HG02938 (cell line): ENCODE results near the gene CYTH1.
A peak's percentile ranks its signal among the peaks of the same experiment; 100 is the strongest.
"Not testable (repeated sequence)": the region's sequence is repeated elsewhere in the genome, so short reads cannot be mapped to it uniquely, and the experiment has no call there.

Experiments
- ATAC-seq: cut with Tn5 transposase; IDR thresholded peaks from one replicate; pipeline ENCODE4 v1.9.1; 2021; ENCODE audit warnings: mild to moderate bottlenecking, moderate library complexity; ENCODE audit not compliant: unreplicated experiment

Gene CYTH1

DNA sequence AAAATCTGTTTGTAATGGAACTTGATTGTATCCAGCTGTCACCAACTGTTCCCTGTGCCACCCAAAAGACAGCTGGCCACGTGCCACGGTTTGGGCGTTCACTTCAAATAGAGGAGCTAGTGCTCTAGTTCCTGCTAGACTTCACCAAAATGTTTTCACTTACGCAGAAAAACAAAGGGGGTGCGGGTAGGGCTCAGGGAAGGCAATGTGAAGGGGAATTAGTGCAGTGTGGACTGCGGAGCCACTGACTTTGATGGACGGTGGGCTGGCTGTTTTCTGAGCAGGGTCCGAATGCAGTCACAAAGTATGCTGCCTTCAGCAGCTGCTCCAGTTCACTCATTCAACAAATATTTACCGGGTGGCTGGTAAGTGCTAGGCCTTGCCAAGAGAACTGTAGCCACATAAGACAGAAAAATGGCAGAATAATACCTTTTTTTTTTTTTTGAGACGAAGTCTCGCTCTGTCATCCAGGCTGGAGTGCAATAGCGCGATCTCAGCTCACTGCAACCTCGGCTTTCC, 7.6 kb upstream of the CYTH1 start:
- no peak for ATAC-seq

GRCh38 chr17:78789149-78789662, 7.1 kb upstream of the CYTH1 start:
- no peak for ATAC-seq

DNA sequence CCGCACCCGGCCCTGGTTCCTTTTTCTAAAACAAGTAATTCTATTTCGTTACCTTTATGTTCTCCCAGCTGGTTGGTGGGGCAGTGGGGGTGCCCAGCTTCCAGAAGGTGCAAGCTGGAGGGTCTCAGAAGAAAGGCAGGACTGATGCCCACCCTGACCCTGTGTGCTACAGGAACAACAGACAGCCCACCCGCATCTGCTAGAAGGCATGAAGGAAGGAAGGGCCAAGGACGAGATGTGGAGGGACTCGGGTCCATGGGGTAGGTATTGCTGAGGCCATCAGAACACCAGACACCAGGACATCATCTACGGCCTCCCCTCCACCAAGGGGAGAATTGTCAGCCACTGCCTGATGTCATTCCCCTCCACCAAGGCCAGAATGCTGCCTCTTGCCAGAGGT, 6.4 kb upstream of the CYTH1 start:
- ATAC-seq: no peak

- no peak for ATAC-seq
Measured at GRCh38 chr17:78787444-78787843, 5.4 kb upstream of the CYTH1 start.

GRCh38 chr17:78785663-78786057, 3.6 kb upstream of the CYTH1 start:
- no peak for ATAC-seq

GRCh38 chr17:78785011-78785662, 3.1 kb upstream of the CYTH1 start:
- no peak for ATAC-seq

DNA sequence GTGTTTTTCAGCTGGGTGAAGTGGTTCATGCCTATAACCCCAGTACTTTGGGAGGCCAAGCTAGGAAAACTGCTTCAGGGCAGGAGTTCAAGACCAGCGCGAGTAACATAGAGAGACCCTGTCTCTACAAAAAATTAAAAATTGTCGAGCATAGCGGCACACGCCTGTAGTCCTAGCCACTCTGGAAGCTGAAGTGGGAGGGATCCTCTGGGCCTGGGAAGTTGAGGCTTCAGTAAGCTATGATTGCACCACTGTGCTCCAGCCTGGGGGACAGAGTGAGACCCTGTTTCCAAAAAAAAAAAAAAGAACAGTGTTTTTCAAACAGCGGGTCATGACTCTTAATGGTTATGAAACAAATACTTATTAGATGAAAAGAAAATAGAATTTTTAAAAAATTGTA, 2.3 kb upstream of the CYTH1 start:
- no peak for ATAC-seq

- no peak for ATAC-seq
Measured at GRCh38 chr17:78783711-78784324, 1.7 kb upstream of the CYTH1 start.

DNA sequence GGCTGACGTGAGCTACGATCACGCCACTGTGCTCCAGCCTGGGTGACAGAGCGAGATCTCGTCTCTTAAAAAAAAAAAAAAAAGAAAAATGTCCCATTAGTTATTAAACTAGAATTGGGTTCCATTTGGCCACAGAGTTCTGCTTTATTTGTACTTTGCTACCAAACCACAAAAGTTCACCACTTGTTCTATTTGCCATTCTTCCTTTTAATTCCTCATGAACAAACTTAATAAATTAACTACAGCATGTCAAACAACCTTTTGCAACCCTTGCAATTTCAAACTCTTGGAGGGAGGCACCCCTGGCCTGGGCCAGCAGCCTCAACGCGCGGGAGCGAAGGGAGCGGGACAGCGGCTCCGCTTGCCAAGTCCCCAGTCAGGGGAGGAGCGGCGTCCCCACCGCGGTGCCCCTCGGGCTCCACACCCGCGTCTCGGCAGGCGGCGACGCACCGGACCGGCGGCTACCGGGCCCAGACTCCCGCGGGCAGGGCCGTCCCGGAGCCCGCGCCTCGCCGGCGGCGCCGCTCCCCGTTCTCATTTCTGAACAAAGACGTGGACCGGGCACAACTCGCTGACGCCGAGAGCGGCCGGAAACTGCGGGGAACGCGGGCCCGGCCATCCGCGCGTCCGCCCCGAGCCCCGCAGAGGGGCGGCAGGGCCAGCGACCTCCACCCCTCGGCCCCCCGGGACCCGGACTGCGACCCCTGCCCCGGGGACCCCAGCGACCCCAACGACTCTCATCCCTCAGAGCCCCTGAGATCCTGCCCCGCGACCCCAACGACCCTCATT, 775 bp downstream of the CYTH1 start:
- peak; percentile 4 for ATAC-seq

DNA sequence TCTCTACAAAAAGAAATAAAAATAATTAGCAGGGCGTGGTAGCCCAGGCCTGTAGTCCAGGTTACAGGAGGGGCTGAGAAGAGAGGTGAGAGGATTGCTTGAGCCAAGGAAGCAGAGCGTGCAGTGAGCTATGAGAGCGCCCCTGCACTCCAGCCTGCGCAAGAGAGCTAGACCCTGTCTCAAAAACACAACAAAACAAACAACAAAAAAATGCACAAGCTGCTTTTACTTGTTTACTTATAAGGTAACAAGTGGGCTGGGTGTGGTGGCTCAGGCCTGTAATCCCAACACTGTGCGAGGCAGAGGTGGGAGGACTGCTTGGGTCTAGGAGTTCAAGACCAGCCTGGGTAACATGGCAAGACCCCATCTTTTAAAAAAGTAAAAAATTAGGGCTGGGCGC, 1.7 kb downstream of the CYTH1 start:
- ATAC-seq: no peak

- ATAC-seq: no peak
Measured at GRCh38 chr17:78779850-78780249, 2.2 kb downstream of the CYTH1 start.

DNA sequence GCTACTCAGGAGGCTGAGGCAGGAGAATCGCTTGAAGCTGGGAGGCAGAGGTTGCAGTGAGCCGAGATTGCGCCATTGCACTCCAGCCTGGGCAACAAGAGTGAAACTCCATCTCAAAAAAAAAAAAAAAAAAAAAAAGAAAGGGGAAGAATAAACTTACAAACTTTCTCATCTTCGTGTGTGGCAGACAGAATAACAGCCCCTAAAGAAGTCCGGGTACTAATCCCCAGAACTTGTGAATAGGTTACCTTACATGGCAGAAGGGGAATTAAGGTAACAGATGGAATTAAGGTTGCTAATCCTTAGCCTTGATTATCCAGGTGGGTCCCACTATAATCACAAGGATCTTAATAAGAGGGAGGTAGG, 2.8 kb downstream of the CYTH1 start:
- ATAC-seq: not testable (repeated sequence)

- no peak for ATAC-seq
Measured at GRCh38 chr17:78777881-78778280, 4.2 kb downstream of the CYTH1 start.

GRCh38 chr17:78774956-78775571, 7.0 kb downstream of the CYTH1 start:
- peak; percentile 38 for ATAC-seq

- no peak for ATAC-seq
Measured at GRCh38 chr17:78774453-78774852, 7.6 kb downstream of the CYTH1 start.

- ATAC-seq: peak; percentile 50
Measured at GRCh38 chr17:78771758-78772382, 10.2 kb downstream of the CYTH1 start.

GRCh38 chr17:78769196-78769773, 12.8 kb downstream of the CYTH1 start:
- no peak for ATAC-seq

DNA sequence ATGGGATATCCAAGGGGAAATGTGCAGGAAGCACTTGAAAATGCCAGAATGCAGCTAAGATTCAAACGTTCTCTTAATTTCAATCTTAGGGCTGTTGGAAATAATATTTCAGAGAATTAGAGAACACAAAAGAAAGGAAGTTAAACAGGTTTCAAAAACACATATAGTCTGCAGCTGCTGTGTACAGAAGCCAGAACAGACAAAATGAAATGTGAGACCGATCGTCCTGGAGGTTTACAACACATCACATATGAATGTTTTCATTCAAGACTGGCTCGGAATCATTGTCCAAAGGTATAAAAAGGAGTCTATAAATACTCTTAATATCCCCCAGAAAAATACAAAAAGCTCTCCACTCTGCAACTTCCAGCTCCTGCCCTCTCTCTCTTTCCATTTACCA, 14.3 kb downstream of the CYTH1 start:
- ATAC-seq: no peak

DNA sequence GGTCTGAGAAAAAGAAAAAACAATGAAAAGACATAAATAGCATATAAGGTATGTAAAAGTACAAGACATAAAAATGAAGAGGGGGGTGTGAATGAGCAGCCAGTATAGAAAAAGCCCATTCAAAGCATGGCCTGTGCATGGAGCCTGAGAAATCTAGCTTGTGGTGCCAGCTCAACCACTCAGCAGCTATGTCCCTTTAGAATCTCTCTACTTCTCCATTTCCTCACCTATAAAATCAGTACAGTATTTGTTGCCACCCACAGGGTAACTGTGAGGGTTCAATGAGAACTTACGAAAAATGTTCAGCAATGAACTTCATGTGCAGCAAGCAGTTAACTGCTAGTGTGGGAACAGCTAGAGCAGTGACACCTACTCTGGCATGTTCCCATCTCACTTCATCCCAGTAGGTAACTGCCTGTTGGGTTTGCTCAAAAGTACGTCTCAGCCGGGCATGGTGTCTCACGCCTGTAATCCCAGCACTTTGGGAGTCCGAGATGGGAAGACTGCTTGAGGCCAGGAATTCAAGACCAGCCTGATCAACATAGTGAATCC, 15.3 kb downstream of the CYTH1 start:
- no peak for ATAC-seq

DNA sequence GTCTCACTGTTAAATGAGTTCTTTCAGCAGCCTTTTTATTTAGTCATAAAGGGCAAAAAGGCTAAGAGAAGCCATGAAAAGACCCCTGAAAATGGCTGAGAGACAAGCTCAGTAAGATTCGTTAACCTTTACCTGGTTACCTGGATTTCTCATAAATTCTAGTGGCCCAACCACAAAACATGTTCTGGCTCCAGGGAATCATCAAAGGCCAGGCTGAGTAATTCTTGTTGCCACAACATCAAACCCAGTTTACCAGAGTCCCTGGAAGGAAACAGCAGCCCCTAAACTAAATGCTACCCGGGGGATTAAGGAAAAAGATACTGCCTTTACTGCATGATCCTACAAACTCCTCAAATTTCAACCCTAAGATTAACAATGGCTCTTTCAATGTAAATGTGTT, 15.8 kb downstream of the CYTH1 start:
- ATAC-seq: no peak
